GM12874 (cell line): ENCODE data around the gene AGAP1.

ENCODE experiments used
- TF ChIP-seq, protein P1 (sequence below): IDR thresholded peaks from 2 replicates; pipeline ENCODE4 v1.5.1; 2011; ENCODE audit warnings: low read depth, mild to moderate bottlenecking, control low read depth, low read length, moderate library complexity; ENCODE audit not compliant: insufficient read depth

AGAP1 gene

DNA sequence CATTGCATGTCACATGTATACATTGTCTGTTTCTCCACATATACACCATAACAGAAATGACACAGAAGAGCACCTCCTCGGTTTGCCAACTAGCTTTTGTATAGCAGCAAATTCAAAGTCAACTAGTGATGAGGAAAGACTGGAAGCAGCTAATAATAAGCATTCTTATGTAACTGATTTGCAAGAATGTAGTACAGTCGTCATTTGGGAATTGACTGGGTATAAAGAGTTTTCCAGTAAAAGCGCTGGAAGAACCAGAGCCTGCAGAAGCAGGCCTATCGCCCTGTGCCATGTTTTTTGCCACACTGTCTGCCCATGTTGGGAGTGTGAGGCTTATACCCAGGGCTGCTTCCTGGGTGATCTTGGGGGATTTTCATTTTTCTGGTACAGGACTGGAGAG is 363.8 kb downstream of the AGAP1 start:
- TF ChIP-seq, protein P1, sequence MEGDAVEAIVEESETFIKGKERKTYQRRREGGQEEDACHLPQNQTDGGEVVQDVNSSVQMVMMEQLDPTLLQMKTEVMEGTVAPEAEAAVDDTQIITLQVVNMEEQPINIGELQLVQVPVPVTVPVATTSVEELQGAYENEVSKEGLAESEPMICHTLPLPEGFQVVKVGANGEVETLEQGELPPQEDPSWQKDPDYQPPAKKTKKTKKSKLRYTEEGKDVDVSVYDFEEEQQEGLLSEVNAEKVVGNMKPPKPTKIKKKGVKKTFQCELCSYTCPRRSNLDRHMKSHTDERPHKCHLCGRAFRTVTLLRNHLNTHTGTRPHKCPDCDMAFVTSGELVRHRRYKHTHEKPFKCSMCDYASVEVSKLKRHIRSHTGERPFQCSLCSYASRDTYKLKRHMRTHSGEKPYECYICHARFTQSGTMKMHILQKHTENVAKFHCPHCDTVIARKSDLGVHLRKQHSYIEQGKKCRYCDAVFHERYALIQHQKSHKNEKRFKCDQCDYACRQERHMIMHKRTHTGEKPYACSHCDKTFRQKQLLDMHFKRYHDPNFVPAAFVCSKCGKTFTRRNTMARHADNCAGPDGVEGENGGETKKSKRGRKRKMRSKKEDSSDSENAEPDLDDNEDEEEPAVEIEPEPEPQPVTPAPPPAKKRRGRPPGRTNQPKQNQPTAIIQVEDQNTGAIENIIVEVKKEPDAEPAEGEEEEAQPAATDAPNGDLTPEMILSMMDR = no peak

DNA sequence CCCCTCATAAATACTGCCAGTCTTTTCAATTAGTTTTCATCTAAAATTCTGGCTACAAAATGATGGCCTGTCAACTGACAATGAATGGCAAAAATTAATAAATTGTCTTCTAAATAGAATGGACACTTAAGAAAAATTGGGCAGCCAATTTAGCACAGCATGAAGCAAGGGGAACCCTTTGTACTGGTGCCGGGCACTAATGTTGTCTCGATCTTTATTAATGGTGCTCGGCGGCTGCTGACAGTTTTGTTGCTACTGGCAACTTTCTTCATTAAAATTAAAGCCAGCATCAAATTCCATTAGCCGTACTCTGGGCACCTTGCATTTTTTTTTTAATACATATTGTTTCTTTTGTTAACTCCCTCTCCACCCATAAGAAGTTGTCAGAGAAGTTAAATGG is 365.0 kb downstream of the AGAP1 start:
- TF ChIP-seq, protein P1 = no peak

DNA sequence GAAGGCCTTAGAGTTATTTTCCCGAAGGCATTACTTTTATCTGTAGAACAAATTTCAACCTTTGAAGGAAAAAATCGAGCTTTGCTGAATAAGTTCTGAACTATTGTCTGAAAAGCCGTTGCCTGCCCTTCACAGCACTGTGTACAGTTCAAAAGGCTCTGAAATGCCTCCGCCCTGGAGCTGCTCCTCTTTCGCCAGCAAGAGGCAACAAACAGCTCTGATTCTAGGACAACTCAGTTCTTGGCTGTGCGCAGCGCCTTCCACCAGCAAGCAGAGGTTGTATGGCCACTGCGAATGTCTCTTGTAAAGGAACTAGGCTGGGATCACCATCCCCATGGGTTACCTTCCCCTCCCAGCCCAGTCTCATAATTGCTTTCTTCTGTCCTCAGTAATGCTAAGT is 365.8 kb downstream of the AGAP1 start:
- TF ChIP-seq, protein P1 = no peak

DNA sequence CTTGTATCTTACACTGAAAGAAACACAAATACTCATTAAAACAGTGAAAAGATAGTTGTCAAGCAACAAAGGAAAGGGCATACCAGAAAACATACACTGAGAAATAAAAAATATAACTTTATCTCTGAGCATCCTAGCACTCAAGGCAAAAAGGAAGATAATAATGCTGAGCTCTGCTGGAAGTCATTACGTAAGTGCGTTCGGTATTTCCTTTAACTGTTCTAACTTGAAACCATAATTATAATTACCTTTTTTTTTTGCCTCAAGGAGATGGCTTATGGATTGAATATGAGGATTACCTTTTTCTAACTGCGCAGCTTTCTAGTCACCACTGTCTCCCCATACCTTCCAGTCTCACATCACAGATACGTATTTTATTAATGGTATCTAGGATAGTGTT is 366.3 kb downstream of the AGAP1 start:
- TF ChIP-seq, protein P1 = no peak

DNA sequence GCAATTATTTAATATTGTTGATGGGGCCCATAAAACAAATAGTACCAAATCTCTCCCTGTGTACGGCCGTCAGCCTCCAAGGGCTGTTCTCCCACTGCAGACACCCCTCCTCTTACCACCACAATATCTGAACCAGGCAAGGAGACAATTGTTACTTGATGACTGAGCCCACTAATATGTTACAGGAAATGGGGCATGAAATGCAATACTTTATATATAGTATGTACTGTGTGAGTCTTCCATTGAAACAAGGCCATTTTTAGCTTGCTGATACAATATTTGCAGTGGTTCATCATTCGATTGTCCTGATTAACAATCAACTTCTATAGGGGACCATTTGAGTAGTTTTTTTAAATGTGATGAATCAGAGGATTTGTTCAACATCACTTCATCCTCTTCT is 367.0 kb downstream of the AGAP1 start:
- TF ChIP-seq, protein P1 = no peak

DNA sequence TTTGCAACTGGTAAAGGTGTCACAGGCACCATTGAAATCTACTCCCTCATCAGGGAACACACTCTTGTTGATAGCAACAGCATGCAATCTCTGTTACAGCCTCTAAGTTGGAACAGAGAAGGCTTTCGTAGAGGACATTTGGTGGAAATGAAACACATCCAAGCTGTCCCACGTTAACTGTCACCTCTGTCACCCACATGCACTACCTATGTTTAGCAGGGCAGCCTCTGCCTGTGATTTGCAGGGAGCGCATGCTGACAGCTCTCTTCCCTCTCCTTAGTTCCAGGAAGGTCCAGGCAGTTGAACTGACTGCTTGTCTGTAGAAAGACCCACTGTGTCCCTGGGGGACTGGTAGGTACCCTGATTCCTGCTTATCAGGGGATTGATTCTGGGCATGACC is 367.5 kb downstream of the AGAP1 start:
- TF ChIP-seq, protein P1 = no peak

DNA sequence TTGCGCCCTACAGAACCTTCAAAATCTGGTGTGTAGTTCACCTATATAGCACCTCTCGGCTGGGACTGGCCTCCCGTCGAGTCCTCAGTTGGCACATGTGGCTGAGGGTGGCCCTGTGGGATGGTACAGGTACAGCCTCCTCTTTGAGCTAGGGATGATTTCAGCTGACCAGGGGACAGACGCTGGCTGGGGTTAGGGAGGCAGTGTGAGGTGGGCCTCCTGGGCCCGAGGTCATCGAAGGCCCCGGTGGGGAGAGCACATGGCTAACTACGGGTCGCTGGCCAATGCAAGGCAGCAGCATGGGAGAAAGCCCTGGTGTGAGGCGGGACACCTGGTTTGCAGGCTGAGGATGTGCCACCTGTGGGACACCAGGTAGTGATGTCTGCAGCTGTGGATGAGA is 369.6 kb downstream of the AGAP1 start:
- TF ChIP-seq, protein P1 = no peak

DNA sequence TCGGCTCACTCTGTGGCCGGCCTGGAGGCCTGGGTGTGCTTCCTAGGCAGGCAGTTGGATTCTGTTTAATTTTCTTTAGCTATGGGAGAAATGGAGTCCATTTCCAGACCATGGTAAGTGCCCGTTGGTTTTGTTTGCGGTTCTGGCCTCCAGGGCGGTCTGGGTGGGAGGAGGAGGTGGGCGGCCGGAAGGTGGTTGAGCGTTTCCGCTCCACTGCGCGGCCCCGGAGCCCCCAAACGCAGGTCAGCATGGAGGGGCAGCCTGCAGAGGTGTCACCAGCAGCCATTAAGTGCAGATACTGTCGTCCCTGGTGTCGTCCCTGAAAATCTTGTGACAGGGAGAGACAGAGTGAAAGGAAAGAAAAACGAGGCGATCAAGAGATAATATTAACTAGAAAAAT is 370.5 kb downstream of the AGAP1 start:
- TF ChIP-seq, protein P1 = no peak
